HG02571 (cell line): ENCODE results near the gene SPOCD1.

Source experiments
- ATAC-seq: cut with Tn5 transposase; IDR thresholded peaks from one replicate; pipeline ENCODE4 v1.9.1; 2021; ENCODE audit warnings: mild to moderate bottlenecking, moderate library complexity; ENCODE audit not compliant: unreplicated experiment

The SPOCD1 gene

DNA sequence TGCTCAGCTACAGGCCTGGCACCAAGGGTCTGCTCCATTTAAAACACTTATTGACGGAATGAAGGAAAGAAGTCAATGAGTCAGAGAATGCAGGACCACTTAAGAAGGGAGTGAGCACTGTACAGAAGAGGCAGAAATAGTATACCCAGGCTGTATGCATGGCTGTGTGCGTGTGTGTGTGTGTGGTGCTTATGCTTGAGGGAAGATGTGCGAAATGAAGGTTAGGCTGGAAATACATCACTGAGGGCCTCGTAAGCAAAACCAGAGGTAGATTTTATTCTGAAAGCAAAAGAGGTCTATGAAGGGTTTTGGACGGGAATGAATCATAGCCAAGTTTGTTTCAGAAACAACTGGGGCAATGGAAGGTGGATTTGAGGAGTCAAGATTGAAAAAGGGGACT, 42.0 kb downstream of the SPOCD1 start:
- ATAC-seq: no peak

- no peak for ATAC-seq
These were observed 43.1 kb downstream of the SPOCD1 start for GRCh38 chr1:31772669-31773248.

GRCh38 chr1:31771891-31772668, 43.7 kb downstream of the SPOCD1 start:
- ATAC-seq: no peak

DNA sequence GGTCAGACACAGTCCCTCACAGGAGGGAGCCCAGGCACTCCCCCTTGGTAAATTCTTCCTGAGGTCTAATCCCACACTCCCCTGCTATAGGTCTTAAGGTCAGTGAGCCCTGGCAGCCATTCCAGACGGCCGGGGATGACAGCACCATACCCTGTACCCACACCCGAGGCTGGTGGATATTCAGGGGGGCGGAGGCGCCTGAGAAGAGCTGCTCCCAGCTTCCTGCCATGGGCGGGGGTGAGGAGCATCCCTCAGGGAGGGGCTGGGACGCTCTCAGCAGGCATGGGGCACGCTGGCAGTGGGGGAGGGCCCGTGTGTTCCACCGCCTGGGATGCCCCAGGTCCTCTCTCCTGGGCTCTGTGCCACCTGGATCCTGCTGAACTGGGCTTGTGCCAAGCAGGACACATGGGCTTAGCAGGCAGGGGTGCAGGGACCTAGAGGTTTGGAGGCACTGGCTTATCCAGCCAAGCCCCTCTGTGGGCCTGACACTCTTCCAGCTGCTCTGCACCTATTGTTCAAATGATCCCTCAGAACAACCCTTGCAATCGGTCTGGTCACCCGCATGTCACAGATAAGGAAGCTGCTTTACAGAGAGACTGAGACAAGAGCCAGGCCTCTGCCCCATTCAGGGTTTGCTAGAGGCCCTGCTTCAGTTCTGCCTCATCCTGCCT, 46.0 kb downstream of the SPOCD1 start:
- no peak for ATAC-seq

DNA sequence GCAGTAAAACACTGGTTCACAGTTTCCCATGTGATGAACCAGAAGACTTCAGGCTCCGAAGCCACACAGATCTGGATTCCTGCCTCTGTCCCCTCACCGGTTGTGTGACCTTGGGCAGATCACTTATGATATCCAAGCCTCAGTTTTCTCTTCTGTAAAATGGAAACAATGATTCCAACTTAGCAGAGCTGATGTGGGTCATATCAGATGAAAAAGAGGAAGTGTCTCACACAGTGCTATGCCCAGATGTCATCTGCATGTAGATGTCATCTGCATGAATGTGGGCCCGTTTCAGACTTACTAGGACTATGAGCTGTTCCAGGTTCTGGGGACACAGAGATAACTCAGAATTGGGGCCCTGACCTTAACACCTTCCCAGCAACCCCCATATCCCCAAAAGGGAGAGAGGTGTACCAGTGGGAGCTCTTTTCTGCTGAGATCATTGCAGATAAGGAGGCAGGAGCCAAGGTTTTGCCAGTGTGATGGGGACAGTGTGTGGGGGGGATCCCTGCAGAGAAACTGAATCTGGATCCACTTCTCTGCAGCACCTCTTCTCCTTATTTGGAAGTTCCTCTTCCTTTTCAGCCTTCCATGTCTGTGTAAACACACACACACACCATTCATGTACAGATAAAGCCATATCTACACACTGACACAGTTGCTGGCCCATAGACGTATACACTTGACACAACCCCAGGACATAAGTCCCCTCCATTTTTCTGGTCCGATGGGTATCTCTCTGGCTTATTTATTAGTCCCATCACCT, 46.7 kb downstream of the SPOCD1 start:
- no peak for ATAC-seq

DNA sequence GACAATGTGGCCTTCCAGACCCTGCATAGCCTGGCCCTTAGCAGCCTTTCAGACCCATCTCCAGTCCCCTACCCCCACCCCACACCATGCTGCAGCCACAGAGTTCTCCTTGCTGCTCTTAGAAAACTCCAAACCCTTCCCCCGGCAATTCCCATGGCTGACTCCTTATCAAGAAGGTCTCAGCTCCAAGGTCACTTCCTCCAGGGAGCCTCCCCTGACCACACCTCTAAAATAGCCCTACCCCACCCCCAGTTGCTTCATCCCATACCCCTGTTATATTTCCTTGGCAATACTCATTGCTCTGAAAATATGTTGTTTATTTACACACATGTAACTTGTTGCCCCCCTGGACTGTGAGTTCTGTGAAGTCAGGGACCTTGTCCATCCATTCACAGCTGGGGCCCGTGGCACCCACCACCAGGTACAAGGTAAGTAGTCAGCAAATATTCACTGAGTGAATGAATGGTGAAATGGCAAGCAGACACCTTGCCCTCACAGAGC, 47.4 kb downstream of the SPOCD1 start:
- no peak for ATAC-seq

- ATAC-seq: no peak
These were observed 48.6 kb downstream of the SPOCD1 start for GRCh38 chr1:31767225-31767624.

GRCh38 chr1:31765516-31765915, 50.3 kb downstream of the SPOCD1 start:
- ATAC-seq: no peak

DNA sequence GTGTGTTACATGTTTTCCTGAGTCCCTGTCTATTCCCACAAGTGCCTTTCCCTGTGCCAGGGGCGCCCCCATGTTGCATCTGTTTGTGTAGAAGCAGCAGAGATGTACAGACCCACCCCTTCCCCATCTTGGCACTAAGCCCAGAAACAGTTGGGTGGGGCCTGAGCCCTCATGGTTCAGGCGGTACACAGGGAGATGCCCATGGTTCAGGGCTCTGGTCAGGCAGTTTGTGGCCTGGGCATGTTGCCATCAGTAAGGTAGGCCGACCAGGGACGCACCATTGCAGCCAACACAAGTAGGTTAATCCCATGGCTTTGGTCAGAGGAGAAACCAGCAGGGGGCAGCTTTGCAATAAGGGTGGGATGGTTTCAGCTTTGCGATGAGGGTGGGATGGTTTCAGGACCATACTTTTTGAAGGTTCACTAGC, 50.8 kb downstream of the SPOCD1 start:
- no peak for ATAC-seq

GRCh38 chr1:31764312-31765040, 51.3 kb downstream of the SPOCD1 start, which contains the start of gene ADGRB2:
TSS of gene ADGRB2 (minus strand) at chr1:31764340. CDS start at chr1:31757221, 7,119 bp downstream.
- no peak for ATAC-seq

- no peak for ATAC-seq
These were observed 52.0 kb downstream of the SPOCD1 start for GRCh38 chr1:31763671-31764311.

DNA sequence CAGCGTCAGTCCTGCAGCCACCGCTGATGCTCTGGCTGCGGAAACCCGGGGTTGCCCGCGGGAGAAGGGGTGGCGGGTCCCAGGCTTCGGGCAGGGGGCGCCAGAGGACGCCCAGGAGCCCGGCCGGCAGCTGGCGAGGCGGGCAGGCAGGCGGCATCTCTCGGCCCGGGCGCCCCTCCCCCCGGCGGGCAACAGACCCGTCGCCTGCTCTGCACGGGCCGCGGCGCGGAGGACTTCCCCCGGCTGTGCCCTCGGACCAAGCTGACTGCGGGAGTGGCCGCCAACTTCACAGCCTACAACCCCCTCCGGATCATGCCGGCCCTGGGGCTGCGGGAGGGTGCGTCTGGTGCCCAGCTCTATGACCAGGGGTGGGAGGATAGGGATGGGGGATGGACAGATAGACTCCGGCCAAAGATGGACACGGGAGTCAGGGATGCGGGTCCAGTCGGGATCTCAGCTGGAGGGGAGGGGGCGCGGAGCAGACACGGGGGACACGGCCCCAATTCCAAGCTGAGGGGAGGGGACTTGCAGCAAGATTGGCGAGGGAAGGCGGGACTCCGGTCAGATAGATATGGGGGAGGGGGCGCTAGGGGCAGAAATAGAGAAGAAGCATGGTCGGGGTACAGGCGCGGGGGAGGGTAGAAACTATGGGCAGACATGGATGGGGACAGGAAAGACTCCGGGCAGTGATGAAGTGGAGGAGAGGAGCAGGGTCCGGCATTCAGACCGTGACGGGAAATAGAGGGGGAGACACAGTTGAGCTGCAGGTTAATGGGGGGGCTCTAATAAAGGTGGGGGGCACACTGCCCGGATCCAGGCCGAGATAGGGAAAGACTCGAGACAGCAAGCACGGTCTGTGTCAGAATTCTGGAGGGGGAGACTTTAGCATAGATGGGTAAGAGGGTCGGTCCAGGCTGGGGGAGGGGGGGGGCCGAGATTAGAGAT, 52.8 kb downstream of the SPOCD1 start:
- ATAC-seq: no peak

DNA sequence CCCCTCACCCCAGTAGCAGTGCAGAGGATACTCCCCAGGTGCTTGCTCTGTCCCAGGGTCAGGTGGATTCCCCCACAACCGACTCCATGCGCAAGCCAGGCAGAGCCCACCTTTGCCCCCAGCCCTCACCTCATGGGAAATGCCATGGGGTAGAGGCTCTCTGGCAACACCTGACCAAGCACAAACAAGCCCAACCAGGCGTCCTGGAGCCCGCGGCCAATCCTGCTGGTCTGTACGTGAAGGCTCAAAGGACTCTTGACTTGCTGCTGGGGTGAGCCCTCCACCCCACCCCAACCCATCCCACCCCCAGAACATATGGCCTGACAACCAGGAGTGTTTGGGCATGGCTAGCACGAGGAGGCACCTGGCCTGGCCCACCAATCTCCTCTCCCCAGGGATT, 53.5 kb downstream of the SPOCD1 start:
- ATAC-seq: no peak

DNA sequence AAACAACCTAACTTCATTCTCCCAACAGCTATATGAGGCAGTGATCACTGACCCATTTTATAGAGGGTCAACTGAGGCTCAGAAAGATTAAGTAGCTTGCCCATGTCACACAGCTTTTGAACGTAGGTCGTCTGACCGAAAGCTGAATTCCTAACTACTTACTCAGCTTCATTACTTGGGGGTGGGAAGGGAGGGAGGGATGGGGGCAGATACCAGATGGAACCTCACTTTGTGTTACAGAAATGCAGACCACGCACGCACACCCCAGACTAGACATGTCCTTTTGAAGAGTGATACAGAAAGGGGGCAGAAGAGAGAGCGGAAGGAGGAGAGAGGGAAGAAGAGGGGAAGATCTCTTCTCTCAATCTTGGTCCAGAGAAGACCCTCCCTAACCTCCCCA, 53.9 kb downstream of the SPOCD1 start:
- no peak for ATAC-seq

DNA sequence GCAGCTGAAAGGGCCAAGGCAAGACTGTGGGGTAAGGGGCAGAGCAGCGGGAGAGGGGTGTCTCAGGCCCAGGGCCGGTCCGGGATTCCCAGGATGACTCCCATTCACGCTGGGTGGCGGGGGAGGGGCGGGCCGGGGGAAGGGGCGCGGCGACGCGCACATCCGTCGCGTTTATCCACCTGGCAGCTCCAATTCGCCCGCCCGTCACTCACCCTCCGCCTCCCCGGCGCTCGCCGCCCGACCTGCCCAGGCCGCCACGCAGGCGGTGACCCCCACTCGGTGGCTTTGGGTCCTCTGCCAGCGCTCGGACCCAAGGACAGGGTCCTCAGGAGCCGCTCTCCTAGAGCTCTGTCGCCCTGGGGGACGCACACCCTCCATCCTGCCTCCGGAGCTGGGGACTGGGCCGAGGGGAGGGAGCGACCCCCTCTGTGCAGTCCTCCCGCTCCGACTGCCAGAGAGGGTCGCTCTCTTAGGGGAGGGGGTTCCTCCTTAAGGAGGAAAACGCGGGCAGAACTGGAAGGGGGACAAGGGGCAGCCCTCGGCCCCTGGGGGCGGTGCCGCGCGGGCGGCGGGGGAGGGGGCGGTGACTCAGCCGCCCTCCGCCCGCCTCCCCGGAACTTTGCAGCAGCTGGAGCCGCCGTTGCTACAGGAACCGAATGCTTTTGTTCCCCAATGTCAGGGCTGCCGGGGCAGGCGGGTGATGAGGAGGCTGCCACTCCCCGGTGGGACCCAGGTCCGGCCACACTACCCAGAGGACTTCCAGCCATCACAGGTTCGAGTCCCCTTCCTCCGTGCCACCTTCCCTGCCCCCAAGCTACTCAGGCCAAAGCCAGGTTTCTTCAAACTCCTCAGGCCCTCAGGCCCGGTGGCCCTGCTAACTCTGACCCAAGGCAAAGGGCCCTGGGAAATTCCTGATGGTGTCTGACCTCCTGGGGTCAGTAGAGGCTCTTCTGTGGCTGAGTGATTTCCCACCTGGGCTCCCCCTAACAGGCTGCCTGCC, 55.1 kb downstream of the SPOCD1 start:
- ATAC-seq: no peak

GRCh38 chr1:31759298-31760023, 56.4 kb downstream of the SPOCD1 start:
- no peak for ATAC-seq

DNA sequence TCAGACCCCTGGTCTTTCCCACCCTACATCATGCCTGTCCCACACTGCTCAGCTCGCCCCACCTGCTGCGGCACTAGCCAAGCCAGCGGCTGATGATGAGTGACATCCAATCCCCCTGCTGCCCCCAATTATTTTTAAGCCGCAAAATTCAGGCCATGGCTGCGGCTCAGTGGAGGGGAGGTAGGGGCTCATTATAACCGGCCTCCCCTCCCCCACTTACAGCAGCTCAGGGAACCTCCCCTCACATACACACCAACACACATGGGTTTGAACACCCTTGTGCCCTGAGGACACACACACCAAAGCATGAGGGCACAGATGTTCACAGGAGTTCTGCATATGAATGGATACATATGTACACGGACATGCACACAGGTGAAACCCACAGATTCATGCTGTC, 57.0 kb downstream of the SPOCD1 start:
- no peak for ATAC-seq
